Nucleus accumbens (tissue), 56 donors: ENCODE measurements around the gene HOXC4.
"Not testable (repeated sequence)": the region's sequence is repeated elsewhere in the genome, so short reads cannot be mapped to it uniquely, and the experiment has no call there.

Source experiments
- DNase-seq, 56 donors: peaks; one replicate each; lab custom pipeline; 2025; lab: John Stamatoyannopoulos, UW

The HOXC4 gene

DNA sequence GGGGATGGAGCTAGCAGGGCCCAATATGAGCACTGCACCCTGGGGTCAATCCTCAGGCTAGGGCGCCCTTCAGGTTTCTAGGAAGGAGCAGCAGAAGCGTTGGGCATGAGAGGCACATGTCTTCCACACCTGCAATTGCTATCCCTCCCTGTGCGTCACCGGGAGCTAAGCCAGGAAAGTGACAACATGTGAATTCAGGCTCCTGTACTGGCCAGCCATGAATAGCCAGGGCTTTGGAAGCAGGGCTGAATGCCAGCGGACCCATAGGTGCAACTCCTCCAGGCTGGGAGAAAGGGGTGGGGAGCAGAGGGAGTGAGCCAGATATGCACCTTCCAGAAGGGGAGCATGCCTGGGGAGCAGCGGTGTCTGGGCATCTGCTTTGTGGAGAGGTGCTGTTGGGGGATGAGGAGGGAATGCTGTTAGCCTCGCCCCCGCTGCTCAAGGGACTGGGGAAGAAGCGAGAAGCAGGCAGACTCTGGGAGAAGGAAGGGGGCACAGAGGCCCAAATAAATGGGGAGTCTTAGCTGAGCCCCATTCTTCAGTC, 14.7 kb upstream of the HOXC4 start:
- no peak for DNase-seq

DNA sequence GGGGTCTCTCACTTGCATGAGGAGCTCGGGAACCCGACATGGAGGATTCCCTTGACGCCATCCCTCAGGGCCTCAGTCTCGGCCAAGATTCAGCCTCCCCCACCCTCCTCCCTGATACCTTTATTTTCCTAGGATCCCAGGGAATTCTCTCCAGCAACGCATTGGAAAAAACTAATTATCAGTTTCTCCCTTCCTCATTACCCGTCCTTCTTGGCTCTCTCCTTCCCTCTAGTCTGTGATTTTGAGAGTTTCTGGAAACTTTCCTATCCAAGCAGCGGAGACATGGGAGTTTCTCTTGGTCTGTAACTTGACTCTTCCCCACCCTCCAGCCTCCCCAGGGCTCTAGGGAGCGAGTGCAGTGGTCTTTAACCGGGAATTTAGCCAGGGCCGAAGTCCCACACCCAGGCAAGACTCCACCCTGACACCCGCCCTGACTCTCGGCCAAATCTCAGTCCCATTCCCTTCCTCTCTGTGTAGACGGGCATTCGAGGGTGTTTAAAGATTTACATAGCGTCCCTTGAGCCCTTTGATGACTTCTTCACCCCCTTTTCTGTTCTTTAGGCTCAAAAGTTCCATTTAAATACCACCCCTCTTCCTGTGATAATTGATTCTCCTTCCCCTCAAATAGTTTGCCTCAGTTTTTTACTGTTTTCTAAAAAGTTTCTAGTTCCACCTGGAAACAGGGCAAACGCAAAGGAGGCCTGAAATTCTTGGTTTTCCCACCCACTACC, 14.1 kb upstream of the HOXC4 start:
- no peak for DNase-seq

DNA sequence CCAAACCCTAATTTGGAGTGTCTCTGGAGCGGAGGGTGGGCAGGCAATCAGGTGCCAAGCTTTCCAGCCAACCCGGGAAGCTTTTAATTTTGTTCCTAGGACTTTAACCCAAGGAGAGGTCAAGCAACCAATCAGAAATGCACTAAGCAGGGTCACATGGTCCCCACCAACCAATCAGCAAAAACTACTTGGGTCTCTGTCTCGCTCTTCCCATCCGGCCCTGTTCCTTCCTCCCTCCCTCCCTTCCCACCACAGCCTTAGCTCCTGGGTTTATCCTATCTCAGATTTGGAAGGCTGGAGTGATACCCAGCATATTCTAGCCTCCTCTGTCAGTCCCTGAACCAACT, 13.5 kb upstream of the HOXC4 start:
- no peak for DNase-seq

DNA sequence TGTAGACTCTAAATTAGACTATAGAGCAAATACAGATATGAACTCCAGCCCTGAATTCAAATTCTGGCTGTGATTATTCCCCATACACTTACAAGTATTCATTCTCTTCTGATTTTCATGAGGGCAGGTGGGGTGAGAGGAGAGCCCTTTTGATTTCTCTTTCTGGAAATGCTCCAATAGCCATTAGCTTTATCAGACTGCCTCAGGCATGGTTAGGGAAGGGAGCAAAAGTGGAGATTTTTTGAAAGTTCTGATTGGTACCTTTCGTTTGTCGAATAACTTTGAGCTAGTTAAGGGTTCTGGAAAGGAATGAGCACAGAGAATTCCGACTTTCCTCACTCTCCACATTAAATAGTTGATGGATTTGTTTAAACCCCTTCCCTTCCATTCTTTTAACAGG, 13.0 kb upstream of the HOXC4 start:
- no peak for DNase-seq

DNA sequence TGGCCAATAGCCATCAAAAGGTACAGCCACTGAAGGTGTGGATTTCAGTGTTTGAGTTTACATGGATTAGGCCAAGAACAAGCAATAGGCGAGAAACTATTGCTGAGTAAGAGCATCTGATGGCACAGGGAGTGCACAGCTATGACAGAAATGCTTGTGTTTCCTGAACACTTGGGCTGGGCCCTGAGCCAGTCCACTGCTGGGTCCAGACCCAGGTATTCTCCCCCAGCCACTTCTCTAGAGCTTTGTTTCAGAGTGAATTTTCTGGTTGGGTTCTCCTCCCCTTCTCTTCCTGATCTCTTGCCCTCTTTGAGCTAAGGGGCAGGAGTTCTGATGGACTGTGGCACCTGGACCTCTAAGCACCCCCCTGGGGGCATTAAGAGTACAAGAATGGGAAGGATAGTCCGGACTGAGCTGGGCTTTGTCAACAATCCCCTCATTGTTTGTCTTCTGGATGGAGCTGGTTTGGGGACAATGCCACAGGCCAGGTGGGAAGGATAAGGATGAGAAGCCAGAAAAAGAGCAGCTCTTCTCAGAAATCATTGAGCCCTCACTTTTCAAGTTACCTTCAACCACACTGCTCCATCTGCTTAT, 12.4 kb upstream of the HOXC4 start:
- no peak for DNase-seq

DNA sequence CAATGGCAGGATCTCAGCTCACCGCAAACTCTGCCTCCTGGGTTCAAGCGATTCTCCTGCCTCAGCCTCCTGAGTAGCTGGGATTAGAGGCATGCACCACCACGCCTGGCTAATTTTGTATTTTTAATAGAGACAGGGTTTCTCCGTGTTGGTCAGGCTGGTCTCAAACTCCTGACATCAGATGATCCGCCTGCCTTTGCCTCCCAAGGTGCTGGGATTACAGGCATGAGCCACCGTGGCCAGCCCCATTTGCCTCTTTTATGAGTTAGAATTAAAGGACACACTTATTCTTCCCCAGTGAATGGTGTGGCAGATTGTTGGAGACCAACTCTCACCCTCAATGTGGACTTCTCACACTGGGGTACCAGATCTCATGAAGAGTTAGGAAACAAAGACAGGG, 11.6 kb upstream of the HOXC4 start:
- not testable (repeated sequence) for DNase-seq

DNA sequence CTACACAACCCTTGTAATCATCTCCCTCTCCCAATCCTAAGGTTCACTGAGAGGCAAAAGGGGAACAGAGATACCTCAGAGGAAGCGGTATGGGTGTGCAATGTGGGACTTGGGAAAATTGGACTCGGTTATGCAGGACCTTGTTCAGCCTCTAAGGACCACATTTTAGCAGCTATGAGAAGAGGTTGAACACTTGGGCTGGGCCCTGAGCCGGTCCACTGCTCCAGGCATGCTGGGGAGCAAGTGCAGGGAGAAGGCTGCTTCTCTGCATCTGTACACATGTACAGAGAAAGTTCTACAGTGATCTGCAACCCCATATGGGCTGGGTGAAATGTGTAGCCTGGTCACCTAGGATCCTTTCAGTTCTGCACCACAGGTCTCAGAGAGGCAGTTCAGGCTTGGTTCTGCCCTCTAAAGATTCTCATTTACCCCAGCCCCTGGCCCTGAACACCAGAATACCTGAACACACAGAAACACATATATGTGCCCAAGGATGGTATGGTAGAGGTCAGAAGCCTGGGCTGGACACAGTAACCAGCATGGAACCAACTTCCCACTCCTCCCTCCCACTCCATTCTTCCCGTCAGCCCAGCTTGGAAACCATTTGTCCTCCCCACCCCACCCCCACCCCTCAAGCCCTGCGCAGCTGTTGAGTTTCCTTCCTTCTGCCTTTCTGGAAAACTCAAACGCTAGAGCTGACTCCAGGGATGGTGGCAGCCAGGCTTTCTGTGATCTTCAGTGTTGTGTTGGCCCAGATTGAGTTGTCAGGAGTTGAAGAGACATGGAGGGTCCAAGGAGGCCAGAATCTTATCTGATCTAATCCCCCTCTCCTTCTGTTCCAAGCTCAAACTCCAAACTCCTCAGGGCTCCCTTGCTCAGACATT, 10.4 kb upstream of the HOXC4 start:
- DNase-seq: no peak

DNA sequence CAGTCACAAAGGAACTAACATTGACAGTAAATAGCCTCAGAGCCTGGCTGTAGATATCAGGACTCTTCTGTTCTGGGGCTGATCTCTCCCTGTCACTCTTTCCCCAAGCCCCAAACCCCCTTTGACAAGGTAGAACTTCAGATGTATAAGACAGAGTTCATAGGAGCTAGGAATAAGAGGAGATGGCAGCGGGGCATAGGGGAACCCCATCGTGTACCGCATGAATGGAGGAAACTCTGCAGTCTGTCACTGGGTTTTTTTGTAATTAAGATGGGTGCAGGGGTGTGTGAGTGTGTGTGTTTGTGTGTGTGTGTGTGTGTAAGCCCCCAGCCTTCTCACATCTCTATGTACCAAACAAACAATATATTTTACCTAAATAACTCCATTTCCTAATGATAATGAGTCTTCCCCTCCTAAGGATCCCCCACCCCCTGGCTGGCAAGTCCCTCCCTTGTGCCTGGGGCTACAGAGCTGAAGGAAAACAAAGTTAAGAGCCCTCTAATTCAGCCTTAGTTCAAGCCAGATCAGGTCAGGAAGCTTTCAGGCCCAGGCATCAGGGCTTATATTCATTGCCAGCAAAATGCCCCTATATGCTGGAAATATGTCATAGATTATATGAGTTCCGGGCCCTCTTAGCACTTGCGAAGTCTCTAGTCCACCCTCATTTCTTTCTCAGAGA, 9.1 kb upstream of the HOXC4 start:
- DNase-seq: no peak

DNA sequence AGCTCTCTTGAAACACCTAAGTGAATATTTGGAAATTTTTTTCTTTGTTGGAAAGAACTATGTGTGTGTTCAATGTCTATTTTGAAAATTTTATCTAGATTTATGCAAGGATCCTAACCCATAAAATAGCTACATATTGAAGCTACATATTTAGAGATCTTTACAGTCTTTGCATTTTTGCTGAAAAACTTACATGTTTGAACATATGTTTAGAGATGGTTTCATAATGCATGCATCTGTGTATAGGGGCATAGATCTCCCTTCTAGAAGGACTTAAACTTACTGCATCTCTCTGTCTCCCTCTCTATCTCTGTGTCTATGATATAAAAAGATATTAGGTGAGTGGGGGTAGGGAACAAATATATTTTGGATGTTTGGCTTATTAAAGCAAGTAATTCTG, 8.2 kb upstream of the HOXC4 start:
- DNase-seq: no peak

DNA sequence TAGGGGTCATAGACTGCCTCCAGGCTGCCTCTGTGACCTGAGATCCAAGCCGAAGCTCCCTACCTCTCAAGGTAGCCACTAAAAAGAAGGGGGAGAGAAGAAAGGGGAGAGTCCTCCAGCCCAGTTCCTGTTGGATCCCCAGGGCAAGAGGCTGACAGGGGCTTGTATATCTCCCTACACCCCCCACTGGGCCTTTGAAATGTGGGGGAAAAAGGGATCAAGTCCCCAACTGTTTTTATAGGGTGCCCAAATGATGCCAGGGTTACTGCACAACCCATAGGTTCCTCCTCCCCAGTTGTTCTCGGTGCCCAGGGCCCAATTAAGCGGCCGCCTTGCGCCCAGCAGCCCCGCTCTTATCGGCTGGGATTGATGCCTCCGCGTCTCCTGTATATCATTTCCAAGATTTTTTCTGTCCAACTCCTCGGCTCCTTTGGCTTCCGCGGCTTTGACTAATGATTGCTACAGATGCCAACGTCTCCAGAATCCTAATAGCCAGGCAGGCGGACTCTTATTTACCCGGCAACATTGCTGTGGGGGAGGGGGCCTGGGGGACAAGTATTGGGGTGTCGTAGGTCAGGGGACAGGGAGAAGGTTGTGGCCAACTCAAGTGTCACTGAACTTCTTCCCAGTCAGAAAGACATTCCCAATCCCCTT, 7.6 kb upstream of the HOXC4 start:
- DNase-seq: no peak

DNA sequence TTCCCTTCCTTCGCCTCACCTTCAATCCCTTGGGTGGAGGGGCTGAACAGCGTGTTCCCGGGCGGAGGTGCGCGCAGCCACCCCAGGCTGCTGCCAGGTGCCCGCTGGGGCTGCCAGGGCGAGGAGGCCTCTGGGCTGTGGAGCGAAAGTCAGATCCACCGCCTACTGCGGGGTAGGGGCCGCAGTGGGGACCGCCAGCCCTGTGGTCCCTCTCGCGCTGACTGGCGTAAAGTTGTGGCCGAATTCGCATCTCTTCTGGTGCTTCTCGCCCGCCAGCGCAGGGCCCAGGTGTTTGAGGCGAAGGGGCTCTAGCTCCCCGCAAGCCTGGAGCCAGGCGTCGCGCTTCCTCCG, 6.9 kb upstream of the HOXC4 start:
- DNase-seq: no peak

DNA sequence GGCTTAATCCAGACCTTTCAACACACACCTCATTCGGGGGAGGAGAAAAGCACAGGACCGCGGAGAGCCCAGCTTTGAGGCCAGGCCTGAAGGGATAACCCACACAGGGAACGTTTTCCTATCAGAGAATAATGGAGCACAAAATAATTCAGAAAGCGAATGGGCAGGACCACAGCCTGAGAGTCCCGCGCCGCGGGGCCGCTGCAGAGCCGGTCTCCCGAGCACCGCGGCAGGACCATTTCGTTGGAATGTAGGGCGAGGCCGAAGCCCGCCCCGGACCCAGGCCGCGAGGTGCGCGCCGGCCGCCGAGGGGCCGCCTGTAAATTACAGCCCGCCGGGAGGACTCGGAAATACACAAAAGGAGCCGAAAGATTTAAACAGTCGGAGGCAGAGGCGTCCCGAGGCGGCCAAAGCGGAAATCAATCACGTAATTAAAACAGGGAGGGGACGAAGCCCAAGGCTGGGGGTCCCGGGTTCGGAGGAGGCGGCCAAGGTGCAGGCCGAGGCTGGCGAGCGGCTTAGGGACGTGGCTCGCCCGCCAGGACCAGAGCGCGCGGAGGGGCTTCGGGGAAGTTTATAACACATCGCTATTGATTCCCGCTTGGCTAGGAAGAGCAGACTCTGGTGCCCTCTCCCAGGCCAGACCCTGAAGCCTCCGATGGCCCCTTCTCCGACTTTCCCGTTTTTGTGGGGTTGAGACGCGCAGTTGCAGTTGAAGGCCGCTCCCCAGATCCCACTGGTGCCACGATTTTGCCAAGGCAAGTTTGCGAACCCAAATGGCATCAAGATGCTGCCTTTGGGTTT, 6.3 kb upstream of the HOXC4 start:
- DNase-seq: no peak

DNA sequence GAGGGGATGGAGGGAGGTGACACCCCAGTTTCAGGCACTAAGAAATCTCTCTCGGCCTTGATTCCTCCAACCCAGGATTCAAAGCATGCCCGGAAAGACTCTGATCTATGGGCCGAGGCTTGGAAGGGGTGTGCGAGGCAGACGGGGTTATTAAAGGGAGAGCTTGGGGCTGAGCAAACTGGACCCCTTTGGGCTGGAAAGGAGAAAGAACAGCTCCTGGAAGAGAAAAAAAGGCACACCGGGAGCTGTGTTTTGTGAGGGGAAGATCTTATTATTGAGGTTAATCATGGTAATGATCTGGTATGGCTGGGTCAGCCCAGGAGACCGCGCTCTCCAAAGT, 5.7 kb upstream of the HOXC4 start:
- no peak for DNase-seq

DNA sequence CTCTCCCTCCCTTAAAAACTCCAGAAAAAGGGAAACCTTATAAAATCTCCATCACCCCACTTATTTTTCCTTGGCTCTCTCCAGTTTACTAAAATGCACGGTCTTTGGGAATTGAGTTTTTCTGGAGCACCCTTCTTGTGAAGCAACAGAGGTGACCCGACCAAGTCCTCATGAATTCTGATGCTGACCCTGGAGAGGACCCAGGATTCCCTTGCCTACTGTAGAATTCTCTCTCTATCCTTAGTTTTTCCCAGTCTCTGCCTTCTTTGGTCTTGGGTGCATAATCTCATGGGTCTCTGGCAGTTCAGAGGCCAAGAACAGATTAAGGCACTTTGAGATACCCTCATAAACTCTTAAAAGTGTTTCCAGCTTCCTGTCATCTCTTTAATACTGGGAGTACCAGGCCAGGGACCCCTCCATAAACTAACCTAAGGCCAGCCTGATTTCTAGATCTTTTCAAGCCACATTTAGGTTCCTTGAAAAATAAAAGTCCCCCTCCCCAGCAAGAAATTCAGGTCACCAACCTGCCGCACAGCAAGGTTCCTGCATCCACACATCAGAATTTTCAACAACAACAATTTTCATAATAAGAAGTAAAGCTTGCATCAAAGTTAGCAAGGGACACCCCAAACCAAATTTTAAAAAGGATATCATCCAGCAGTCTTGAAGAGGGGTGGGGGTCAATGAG, 5.1 kb upstream of the HOXC4 start:
- no peak for DNase-seq

DNA sequence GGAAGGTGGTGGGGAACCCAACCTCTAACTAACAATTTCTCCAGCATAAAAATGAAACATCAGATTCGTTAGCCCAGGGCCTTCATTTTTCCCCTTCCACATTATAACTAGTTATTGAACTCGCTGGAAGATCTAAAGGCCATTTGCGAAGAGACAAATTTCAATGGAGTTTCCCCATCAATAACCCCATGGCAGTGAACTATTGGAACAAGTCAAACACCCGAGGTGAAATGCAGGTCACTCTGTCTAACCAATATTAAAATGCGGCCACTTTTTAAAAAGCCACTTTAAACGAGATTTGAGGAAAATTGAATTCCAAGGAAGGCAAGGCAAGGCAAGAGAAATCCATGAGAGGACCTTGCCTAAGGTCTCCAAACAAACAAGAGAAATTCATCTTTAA, 4.5 kb upstream of the HOXC4 start:
- DNase-seq: no peak

DNA sequence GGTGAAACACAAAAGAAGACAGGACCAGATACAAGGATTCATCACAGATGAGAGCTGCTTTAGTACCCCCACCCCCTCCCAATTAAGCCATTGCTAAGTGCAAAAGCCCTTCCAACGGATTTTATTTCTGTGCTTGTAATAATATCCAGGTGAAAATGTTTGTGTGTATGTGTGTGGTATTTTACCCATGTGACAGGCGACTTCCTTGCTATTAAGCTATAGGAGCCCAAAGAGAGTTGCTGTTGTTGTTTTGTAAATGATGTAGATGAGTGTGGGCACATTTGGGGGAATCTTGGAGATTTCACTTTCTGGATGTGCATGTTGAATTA, 3.2 kb upstream of the HOXC4 start:
- no peak for DNase-seq

DNA sequence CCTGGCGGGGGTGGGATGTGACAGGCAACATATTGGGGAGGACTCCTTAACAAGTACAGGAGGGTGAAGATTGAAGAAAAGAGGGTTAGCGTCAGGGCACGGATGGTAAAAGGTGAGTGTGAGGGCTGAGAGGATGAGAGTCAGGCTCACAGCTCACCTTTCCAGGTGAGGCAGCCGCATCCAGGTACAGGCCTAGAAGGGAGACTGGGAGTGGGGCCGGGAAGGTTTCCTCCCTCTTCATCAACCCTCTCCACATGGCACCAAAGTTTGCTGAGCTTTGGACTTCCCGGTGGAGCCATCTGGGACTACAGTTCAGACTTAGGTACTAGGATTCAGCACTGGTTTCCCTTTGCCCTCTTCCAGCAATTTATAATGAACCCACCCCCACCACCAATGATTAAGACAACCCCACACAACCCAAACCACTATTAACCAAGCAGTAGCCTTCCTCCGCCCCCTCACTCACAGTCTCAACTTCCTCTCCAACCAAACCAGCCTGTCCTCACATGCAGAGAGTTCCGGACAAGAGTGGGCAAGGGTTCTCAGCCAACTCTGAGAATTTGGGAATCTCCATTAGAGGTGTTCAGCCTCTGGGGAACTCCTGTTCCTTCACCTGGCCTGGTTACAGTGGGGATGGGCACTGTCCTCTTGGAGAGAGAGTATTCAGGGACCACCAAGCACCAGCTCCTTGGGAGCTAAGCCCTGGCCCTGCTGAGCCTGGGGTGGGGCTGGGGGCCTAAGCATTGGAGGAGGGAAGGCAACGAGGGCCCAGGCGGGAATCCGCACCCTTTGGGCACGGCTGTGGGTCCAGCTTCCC, 2.4 kb upstream of the HOXC4 start:
- DNase-seq: no peak

DNA sequence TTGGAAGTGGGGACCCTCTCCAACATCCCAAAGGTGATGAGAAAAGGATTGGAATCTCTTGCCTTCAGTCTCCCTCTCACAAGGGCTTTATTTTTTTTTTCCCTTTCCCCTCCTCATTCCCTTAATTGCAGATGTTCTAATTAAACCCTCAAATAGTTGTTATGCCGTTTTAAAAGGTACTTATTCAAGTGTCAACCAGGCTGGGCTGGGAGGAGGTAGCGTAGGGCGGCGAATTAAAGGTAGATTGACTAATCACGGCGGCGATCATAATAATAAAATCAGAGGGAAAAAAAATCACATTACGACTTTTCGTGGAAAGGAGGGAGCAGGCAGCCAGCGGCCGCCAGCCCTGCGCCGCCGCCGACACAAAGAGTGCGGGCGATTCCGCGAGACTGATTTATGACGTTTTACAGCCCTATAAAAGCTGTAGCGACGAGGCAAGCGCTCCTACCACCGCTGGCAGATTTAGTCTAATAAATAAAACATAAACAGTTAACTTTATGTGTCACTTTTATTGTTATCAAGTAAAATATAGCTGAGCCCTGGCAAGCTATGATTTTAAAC, 1.7 kb upstream of the HOXC4 start:
- DNase-seq: no peak
